ENCODE results near the gene TTC33.

Gene TTC33

GRCh38 chr5:40477856-40478546 is 277.8 kb downstream of the TTC33 start:
- peak; percentile 36 for DNase-seq

- no peak for DNase-seq
Observed at GRCh38 chr5:40475561-40475960, 280.2 kb downstream of the TTC33 start.

DNA sequence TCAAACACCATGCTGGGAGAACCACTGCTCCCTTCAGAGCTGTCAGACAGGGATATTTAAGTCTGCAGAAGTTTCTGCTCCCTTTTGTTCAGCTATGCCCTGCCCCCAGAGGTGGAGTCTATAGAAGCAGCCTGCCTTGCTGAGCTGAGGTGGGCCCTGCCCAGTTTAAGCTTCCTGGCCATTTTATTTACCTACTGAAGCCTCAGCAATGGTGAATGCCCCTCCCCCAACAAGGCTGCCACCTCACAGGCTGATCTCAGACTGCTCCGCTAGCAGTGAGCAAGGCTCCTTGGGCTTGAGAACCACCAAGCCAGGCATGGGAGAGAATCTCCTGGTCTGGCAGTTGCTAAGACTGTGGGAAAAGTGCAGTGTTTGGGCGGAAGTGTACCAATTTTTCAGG is 281.5 kb downstream of the TTC33 start:
- DNase-seq = no peak

GRCh38 chr5:40465416-40465815 is 290.3 kb downstream of the TTC33 start:
- no peak for DNase-seq

DNA sequence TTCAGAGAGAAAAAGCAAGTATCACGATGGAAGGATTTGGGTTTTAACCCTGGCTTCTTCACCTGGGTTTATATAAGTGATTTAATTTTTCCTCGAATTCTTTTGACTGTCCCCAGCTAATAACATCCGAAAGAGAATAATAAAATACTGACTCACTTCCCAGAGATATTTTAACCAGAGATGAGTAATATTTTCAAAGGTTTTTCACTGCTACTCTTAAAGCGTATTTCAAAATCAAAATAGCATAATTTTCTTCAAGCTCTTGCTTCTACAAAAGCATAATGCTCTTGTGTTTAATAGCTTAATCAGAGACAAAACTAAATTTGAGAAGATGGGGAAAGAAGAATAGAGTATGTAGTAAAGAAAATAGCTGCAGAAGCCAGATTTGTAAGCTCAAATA is 291.2 kb downstream of the TTC33 start:
- DNase-seq = peak; percentile 51
